ENCODE results near the gene SAXO1.

- TF ChIP-seq EZH2phosphoT487 (IDR thresholded peaks at IDR 0.05) (no peak), CTCF (IDR thresholded peaks at IDR 0.05) (no peak)
These were observed 151.3 kb downstream of the SAXO1 start for GRCh38 chr9:18881758-18882157.

Measured in neural progenitor cell (in vitro differentiated cells).